CD4-positive, alpha-beta T cell treated with Interleukin-17A for 1 hour (primary cell): ENCODE data around the gene DPP4.
"Not testable (repeated sequence)": the region's sequence is repeated elsewhere in the genome, so short reads cannot be mapped to it uniquely, and the experiment has no call there.

Experiments used
- DNase-seq: peaks from one replicate; pipeline ENCODE4 v3.0.0-alpha.2; 2020

The DPP4 gene

DNA sequence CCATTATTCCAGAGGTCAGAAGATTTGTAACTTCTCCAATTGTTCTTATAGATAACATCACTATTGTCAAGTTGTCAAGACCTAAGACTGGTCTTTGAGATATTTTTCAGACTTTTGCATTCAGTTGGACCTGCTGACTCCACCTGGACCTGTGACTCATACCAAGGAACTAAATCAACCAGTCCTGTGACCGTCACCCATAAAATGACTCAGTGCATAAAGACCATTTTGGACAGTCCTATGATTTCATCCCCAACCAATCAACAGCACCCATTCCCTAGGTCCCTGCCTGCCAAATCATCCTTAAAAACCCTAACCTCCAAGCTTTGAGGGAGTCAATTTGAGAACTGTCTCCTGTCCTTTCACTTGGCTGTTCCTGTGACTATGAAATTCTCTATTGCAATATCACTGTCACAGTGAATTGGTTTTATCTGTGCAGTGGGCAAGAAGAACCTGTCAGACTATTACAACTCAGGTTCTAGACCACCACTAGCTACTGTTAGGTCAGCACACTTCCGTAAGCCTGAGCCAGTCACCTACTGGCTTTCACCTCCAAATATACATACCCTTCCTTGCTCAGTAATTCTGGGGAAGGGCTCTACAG is 17.1 kb downstream of the DPP4 start:
- DNase-seq: no peak

GRCh38 chr2:162053808-162054155 is 20.2 kb downstream of the DPP4 start:
- no peak for DNase-seq

DNA sequence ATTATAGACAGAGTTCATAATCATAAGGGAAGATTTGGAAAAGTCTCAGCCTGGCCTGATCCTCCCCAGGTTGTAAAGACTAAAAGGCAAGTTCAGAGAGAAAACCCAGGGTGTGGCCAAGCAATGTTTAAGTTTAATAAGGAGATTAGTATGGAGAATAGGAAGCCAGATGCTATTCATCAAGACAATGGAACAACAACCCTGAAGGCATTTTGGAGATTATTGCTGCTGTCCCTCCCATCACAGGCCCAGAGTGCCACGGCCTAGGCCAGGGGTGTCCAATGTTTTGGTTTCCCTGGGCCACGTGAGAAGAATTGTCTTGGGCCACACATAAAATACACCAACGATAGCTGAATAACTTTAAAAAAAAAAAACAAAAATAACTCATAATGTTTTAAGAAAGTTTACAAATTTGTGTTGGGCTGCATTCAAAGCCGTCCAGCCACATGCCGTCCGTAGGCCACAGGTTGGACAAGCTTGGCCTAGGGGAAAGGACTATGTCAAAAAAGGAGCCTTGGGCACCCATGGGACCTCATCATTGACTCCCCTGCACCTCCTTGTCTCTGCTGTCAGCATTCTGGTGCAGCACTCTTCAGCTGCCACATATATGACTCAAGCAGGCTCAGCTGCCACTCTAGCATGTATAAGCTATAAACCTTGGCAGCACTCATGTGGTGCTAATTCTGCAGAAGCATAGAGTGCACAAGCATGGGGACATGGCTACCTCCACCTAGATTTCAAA is 20.8 kb downstream of the DPP4 start:
- DNase-seq: no peak

- no peak for DNase-seq
Observed at GRCh38 chr2:162050513-162050961, 23.5 kb downstream of the DPP4 start.

DNA sequence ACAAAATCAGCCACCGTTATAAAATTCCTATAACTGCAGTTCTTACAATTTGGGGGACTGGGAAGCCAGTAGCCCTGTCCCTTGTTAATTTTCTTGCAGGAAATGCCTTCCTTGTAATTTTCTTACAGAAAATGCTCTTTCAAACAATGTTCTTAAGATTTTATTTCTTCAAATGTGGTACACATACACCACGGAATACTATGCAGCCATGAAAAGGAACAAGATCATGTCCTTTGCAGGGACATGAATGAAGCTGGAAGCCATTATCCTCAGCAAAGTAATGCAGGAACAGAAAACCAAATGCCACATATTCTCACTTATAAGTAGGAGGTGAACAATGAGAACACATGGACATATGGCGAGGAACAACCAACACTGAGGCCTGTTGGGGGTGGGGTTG is 24.9 kb downstream of the DPP4 start:
- DNase-seq: not testable (repeated sequence)

- no peak for DNase-seq
Observed at GRCh38 chr2:162044586-162044985, 29.4 kb downstream of the DPP4 start.

GRCh38 chr2:162043132-162043531 is 30.9 kb downstream of the DPP4 start:
- DNase-seq: no peak

- DNase-seq: no peak
Observed at GRCh38 chr2:162041485-162041884, 32.5 kb downstream of the DPP4 start.

DNA sequence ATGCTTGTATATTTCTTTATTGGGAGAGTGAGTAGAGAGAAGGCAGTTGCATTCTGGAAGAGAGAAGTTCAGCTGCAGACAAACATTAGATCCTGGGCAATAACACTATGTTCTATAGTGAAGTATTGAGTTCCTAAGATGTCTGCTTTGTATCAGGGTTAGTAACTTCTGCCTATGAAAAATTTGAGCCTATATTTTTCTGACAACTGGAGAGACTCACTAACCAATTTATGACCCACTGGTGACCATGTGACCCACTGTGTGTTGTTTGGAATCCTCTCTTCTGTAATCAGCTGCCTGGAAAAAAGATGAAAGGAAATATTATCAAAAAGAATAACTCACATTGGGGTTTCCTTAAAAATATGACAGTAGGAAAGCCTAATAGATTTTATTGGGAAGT is 35.3 kb downstream of the DPP4 start:
- no peak for DNase-seq

DNA sequence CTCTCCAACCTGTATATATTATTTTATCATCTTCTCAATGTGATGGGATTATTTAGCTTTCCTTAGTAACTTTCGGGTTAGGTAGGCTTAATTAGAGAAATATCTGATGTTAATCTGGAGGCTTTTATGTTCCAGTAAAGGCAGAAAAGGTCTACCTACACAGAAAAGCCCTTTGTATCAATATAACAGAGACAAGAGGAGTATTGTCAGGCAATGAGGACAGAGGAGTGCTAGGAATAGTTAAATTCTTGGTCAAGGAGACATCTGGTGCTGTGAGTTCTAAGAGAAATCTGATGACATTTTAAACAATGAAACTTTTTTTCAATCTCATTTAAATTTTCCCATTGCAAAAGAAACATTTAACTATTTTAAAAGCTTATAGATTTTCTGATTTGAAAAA is 36.1 kb downstream of the DPP4 start:
- DNase-seq: no peak

DNA sequence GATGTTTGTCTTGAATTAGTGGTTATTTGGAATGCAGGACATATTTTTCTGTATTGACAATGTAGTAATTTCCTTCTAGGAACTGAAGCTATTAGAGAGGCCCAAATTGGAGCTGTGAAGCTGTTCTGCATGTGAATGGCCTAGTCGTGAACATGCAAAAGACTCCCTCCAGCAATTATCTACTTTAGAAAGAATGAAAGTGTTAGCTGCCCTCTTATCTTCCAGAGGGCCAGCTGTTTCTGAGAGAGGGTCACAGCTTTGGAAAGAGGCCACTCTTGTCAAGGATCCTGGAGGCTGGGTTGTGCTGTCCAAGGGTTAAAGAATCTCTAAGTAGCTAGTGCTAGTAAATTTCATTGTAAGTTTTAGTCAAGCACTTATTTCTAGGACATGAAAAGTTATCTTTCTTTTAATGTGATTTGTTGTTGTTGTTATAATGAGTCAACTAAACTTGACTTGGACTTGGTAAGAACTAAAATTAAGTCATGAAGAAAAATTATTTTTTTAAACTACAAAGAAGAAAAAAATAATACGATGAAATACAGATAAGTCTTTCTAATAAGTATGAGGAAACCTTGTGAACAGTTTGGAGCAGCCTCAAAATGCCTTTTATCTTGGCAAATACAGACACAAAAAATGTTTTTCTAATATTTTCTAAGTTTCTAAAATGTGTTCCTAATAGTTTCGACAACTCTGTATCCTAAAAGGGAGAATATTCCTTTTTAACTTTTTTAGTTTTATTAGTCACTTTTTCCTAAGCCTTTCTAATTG is 36.8 kb downstream of the DPP4 start:
- no peak for DNase-seq

- no peak for DNase-seq
Observed at GRCh38 chr2:162035981-162036380, 38.0 kb downstream of the DPP4 start.

DNA sequence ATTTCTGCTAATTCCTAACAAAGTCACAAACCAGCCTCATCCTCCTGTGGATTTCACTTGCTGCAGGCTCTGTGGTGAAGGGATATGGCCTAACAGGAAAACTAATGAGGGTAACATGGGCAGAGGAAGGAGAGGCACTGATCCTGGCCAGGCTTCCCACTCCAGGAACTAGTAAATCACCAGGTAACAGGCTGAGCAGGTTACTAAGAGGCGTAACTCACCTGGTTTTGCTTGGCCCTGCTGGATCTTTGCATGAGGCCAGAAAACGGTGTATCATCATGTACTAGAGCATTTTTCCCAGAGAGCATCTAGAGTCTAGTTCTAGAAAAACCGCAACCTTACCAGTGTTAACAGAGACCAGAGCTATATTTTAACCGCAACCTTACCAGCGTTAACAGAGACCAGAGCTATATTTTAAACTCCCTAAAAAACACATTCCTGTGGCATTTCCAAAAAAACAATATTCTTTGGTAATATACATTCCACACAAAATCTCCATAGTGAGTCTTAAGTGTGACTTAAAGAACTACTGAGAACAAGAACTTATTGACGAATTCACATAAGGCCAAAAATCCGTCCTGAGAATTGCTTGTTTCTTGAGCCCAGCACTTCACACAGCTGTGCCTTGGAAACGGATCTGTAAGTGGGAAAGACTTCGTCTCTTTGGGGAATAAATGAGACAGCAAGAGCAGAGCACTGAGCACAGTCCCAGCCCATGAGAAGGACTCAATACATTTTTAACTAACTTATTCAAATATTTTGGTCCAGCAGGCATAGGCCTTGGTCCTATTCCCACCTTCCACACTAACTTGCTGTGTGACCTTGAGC is 43.4 kb downstream of the DPP4 start:
- DNase-seq: no peak

DNA sequence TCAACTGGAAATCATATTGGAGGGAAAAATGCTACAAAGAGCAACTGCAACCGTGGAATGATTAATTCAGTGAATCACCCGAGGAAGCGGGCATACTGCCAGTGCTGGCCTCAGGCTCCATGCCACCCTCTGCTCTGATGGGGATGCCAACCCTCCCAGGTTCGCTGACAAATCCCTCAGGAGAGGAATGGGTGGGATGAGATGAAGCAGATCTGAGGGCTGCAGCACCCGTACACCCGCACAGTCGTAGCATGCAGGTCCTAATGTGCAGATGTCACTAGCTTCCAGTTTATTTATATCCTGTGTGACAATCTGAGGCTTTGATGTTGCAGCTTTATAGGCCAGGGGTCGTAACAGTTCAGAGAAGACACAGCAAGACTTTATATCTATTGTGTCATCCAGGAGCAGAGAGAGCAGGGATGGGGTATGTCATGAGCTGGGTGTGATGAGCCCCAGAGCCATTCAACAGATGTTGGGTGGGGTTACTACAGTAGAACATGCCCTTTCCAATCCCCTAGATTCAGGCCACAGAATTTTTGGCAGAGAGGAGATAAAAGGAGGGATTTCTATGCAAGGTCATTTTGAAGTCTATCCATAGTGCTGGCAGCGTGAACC is 44.6 kb downstream of the DPP4 start:
- no peak for DNase-seq

GRCh38 chr2:162028511-162028910 is 45.5 kb downstream of the DPP4 start:
- no peak for DNase-seq

DNA sequence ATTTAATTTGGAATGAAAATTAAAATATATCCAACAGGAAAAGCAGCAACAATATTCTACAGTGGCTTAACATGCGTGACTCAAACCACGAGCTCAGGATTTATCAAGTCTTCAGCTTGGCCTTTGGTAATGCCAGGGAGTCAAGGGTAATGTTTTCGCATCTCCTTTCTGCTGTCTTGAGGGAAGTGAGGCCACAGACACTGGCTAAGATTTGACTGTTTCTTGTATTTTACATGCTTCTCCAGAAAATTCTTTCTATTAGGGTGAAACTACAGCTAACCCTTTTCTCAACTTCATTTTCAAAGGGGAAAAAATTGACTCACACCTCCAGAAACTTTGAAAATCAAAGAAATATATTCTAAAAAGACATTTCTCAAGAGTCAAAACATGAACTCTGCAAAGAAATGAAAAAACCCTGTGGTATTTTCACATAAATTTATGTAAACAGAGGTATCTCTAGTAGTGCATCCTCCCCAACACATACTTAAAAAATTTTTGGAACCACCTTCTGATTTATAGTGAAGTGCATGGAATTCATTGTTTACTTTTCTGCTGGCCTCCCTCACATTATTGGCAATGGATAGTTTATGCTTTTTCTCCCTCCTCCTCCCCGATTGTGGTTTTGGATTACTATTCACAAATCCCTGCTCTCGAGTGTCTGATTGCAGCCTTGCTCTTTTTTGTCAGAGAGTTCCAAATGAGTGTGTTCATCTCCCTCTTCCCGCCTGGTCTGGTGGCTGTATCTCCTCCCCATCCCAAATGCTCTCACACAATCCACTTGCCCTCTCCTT is 48.7 kb downstream of the DPP4 start:
- no peak for DNase-seq

DNA sequence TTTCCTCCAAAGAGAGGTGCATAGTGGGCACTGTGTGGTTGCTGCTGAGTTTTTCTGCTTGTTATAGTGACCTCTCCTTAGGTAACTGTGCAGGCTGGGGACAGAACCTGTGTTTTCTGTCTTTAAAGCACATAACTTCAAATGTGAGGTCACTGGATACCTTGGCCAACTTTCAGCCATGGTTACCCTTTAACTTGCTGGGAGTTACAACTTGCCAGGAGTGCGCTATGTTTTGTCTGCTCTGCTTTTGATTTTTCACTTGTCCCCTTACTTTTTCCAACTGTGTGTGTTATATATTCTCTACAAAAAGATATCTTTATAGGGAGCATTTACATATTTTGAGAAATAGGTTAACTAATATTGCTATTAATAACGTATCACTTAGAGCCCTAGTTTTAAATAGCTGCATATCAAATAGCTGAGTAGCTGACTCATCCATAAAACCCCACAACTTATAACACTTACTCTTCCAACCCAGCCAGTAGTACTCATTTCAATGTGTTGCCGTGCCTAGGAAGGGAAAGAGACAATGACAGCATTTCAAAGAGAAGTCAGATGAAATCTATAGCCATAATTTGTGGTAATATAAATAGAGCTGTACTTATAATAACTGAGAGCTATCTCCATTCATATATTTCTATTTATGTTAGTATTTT is 51.6 kb downstream of the DPP4 start:
- no peak for DNase-seq

DNA sequence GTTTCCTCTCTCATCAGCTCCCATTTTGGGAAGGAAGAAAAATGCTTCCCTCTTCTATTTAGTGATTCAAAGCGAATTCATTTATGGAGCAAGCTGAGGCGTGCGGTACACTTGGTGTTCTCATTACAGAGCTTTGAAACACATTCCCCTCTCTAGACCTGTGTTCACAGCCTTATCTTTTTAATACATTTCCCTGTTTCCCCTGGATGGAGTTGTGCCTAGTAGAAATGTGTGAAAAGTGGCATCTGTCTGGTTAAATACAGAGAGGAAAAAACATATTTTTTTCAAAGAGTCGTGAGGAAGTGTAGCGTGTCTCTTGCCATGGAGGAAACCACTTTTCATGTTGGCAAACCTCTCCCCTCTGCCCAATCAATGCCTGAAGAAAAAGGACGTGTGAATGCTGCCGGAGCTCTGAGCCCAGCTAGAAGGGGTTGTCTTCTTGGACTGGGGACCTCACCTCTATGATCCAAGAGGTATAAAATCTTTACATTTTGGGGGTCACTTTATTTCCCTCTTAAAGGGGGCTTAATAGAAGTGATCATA is 52.4 kb downstream of the DPP4 start:
- no peak for DNase-seq

DNA sequence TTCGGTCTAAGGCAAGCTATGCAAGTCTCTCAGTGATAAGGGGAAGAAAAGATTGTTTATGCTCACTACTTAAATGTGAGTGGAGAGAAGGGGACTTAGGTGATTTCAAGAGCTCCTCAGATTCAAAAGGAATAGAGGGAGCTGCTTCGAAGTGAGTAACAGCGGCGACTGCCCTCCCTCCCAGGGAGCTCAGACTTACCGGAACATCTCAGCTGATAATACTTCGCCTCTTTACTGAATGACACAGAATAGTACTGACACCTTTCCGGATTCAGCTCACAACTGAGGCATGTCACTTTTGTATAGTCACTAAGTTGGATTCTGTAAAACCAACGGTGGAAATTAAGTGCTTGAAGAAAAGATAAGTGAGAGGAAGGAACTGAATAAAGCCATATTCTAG is 55.5 kb downstream of the DPP4 start:
- no peak for DNase-seq

DNA sequence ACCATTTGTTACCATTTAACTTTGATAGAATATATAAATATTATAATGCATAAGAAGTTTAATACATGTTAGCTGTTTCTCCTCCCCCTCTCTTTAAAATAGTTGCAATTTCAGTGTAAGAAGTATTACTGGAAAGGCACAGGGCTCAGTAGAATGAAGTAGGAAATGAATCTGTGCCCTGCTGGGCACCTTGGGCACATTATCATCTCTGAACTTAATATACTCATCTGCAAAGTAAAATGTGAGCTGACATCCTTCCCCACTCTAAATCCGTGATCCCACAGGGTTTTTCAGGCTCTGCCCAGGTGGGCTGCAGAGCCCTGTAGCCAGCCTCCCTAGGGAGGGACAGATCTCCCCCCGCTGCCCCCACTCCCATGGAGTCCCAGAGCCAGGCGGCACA is 56.8 kb downstream of the DPP4 start:
- DNase-seq: no peak

DNA sequence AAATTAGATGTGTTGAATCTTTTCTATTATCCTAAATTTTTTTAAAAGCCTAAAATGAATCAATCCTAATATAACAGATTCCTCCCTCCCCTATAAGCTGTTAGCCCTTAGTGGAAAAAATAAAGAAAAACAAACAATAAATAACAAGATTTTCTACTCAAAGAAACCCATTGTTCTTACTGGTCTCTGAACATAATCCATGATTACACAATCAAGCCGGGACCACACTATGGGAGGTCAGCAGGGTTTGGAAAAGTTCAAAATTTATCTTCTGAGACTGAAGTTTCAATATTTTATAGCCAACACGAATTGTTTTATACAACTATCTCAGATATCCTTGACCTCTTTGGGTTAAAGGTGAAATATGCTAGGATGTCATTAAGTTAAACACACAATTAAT is 57.9 kb downstream of the DPP4 start:
- no peak for DNase-seq
